GM19035 (cell line): Measurements from ENCODE around the gene KIF19.
"Not testable (repeated sequence)": the region's sequence is repeated elsewhere in the genome, so short reads cannot be mapped to it uniquely, and the experiment has no call there.

Source experiments
- ATAC-seq: cut with Tn5 transposase; IDR thresholded peaks from one replicate; pipeline ENCODE4 v1.9.1; 2021; ENCODE audit not compliant: unreplicated experiment

KIF19 gene, protein sequence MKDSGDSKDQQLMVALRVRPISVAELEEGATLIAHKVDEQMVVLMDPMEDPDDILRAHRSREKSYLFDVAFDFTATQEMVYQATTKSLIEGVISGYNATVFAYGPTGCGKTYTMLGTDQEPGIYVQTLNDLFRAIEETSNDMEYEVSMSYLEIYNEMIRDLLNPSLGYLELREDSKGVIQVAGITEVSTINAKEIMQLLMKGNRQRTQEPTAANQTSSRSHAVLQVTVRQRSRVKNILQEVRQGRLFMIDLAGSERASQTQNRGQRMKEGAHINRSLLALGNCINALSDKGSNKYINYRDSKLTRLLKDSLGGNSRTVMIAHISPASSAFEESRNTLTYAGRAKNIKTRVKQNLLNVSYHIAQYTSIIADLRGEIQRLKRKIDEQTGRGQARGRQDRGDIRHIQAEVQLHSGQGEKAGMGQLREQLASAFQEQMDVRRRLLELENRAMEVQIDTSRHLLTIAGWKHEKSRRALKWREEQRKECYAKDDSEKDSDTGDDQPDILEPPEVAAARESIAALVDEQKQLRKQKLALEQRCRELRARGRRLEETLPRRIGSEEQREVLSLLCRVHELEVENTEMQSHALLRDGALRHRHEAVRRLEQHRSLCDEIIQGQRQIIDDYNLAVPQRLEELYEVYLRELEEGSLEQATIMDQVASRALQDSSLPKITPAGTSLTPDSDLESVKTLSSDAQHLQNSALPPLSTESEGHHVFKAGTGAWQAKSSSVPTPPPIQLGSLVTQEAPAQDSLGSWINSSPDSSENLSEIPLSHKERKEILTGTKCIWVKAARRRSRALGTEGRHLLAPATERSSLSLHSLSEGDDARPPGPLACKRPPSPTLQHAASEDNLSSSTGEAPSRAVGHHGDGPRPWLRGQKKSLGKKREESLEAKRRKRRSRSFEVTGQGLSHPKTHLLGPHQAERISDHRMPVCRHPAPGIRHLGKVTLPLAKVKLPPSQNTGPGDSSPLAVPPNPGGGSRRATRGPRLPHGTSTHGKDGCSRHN

DNA sequence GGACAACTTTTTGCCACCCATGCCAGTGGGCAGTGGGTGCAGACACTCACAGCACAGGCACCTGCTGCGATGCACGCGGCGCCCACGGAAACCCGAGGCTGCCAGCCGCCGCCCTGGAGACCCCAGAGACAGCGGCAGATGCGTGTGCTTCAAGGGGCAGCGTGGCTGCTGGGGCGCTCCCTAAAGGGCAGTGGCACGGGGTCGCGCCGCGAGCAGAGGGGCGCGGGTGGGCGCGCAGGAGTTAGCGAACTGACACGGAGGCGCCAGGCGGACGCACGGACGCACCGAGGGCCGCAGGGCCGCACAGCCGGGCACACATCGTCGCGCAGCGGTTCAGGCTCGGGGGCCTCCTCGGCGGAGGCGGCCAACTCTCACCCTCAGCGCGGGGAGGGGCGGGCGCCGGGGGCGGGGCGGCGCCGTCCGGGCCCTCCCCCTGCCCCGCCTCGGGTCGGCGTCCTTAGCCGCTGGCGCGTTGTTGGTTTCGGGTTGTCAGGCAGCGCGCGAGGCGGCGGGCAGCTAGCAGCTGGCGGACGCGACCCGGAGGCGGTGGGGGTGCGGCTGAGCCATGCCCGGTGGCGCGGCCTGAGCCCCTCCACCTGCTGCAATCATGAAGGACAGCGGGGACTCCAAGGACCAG lies at the start of gene KIF19:
KIF19 (plus strand) TSS at position 484 of the 637 bp plus-strand sequence; CDS start at position 608, 124 bp downstream.
- peak; percentile 72 for ATAC-seq

DNA sequence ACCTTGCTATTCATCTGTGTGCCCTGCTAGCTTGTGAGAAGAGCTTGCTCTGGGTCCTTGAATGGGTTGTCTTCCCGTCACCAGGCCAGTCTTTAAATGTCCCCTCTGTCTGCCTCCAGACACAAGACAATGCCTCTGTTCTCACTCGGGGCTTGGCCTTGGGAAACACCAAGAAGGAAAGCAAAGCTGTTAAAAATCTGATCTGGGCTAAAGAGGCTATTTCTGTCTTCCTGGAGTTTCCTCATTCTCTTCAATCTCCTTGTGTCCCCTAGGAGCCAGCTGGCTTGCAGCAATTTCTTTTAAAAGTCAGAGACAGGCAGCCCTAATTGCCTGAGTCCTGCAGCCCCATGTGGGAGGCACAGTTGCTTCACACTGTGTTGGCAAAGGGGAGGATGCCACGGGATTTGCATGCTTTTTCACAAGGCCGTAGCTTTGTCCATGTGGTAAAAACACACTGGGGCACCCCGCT lies 49.5 kb upstream of the KIF19 start:
- no peak for ATAC-seq

DNA sequence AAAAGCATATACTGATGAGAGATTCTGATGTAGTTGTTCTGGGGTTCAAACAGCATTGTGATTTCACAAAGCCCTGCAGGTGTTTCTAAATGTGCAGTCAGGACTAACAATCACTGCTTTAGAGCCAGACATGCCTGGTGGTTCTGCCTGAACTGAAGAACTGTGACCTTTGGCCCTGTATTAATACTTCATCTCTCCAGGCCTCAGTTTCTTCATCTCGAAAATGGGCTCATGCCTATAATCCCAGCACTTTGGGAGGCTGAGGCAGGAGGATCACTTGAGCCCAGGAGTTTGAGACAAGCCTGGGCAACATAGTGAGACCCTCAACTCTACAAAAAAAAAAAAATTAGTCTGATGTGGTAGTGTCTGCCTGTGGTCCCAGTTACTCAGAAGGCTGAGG lies 48.1 kb upstream of the KIF19 start:
- ATAC-seq: no peak

DNA sequence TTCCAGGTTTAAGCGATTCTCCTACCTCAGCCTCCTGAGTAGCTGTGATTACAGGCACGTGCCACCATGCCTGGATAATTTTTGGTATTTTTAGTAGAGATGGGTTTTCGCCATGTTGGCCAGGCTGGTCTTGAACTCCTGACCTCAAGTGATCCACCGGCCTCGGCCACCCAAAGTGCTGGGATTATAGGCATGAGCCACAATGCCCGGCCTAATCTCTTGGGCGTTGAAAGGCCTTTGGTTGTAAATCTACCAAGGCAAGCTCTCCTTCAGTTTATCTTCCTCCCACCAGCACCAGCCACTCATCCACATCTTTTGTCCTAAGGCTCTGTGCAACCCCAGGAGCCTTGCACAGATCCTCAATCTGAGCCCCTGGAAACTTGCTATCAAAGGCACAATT lies 46.4 kb upstream of the KIF19 start:
- ATAC-seq: not testable (repeated sequence)

DNA sequence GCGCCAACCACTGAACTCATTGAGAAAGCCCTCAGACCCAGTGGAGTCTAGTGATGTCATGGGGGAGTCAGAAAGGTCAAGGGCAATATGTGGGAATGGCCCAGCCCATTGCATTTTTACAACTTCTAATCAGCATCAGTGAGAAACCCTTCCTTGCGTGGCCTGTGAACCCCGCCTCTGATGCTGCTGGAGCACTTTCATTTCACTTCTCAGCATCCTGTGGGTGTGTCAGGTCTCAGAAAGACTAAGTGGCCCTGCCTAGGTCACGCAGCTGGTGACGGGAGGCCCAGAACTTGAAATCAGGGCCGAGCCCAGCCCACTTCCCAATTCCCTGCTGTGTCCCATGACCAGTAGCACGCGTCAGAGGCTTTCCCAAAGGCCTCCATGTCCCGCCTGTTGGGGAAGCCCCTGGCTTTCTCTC lies 45.9 kb upstream of the KIF19 start:
- no peak for ATAC-seq

DNA sequence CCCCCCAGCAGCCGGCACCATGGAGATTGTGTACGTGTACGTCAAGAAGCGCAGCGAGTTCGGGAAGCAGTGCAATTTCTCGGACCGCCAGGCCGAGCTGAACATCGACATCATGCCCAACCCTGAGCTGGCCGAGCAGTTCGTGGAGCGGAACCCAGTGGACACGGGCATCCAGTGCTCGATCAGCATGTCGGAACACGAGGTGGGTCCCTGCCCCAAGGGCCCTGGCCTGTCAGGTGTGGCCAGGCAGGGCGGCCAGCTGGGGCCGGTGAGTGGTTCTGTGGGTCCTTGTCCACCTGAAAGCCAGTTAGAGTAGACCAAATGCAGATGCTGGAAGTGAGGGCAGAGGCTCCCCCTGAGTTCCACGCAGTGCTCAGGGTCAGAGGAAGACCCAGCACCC lies 44.2 kb upstream of the KIF19 start:
- ATAC-seq: no peak

DNA sequence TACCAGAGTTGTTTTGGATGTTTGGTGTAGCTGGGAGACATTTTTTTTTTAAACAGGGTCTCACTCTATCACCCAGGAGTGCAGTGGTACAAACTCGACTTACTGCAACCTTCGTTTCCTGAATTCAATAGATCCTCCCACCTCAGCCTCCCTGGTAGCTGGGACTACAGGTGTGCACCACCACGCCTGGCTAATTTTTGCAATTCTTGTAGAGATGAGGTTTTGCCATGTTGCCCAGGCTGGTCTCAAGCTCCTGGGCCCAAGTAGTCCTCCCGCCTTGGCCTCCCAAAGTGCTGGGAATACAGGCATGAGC lies 43.8 kb upstream of the KIF19 start:
- not testable (repeated sequence) for ATAC-seq

DNA sequence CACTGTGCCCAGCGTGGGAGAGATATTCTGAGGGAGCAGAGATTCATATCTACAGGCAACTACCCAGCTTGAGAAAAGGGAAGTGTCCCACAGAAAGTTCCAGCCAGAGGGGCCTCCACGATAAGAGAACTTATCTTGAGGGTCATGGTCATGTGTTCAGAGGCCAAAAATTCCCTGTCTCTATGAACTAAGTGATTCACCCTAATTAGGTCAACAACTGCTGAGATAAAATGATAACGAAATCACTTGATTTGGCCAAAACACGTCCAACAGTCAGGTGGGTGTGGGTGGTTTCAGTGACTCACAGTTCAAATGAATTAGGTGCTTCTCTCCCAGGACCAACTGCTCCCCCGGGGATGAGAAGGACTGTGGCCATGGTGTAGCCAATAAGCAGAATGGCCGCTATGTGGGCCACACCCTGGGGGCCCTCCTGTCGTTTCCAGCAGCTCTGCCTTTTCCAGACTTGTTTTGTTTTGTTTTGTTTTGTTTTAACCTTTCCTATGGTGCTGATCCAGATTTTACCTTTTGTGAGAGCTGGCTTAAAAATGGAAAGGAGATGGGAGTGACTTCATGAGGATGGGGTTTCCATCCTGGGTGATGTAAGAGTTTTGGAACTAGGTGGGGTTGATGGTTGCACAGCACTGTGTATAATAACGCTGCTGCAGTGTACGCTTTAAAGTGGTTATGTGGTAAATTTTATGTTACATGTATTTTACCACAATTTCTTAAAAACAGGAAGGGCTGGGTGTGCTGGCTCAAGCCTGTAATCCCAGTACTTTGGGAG lies 43.2 kb upstream of the KIF19 start:
- ATAC-seq: no peak

DNA sequence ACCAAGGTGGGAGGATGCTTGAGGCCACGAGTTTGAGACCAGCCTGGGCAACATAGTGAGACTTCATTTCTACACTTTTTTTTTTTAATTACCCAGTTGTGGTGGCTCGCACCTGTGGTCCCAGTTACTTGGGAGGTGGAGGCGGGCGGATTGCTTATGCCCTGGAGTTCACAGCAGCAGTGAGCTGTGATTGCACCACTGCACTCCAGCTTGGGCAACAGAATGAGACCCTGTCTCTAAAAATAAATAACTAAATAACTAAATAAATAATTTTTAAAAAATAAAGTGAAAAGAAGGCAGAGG lies 42.7 kb upstream of the KIF19 start:
- ATAC-seq: no peak

DNA sequence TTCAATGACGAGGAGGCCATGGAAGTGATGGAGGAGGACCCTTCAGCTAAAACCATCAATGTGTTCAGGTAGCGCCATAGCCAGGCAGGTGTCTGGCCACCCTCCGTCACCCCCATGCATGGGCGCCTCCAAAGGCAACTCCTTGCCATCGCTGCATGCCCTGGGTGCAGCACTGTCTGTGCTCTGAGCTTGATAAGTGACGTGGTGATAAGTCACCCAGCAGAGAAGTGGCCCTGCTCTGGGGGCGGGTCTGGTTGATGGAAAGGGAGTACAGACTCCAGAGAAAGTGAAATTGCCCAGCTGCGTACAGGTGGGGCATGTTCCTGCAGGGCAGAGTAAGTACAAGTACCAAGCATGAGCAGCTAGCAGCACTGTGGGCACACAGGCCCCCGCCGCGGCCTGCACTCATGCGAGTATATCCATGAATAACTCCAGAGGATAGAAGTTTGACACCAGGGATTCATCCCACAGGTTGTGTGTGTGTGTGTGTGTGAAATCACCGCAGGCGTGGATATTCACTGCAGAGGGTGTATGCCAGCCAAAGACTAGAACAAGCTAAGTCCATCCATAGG lies 38.9 kb upstream of the KIF19 start:
- ATAC-seq: no peak

DNA sequence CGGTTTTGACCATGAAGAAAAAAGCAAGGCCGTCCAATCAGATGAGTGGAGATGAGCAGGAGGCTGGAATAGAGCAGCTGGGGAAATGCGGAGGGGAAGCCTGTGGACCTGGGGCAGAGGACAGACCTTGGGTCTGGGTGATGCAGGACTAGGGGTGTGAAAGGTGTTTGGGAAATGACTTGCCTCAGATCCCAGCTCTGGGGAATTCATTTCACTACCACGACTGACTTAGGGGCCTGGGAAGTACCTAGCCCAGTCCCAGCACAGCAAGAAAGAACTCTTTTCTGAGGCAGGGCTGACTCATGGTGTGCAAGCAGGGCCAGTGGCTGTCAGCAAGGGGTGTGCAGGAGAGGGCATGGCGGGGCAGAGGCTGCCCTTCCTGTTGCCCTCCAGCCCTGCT lies 37.2 kb upstream of the KIF19 start:
- ATAC-seq: no peak

DNA sequence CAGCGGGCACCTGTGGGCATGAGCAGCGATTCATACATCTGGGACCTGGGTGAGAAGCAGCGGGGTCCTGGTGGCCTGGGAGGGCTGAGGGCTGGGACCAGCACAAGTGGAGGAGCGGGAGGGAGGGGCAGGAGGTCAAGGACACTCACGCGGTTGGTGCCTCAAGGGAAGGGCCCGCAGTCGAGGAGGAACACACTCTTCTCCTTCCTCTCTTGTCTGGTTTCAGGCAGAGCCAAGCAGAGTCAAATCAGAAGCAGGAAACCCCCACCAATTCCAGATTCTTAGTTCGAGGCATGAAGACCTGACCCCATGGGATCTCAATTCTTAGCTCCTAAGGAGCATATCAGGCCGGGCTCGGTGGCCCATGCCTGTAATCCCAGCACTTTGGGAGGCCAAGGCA lies 36.3 kb upstream of the KIF19 start:
- no peak for ATAC-seq

DNA sequence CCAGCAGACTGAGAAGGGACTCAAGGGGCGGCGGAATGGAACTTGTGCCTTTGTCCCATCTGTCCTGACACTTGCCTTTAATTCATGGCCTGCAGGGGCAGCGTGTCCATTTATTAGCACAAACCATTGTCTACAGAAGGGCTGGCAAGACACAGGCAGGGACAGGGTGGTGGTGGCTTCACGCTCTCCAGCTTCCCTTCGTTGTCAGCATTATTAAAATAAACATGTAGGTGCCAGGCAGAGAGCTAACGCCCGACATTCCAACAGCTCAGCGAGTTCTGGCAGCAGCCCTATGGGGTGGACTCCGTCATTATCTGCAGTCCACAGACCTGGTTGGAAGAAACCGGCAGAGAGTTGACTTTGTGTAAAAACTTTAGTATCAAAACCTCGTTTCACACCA lies 35.7 kb upstream of the KIF19 start:
- ATAC-seq: no peak

DNA sequence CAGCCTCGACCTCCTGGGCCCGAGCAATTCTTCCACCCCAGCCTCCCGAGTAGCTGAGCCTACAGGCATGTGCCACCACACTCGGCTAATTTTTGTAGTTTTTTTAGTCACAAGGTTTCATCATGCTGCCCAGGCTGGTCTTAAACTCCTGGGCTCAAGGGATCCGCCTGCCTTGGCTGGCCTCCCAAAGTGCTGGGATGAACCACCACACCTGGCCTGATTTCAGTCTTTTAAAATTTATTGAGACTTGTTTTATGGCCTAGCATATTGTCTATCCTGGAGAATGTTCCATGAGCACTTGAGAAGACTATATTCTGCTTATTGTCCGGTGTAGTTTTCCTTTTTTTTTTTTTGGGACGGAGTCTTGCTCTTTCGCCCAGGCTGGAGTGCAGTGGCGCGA lies 33.5 kb upstream of the KIF19 start:
- ATAC-seq: no peak

DNA sequence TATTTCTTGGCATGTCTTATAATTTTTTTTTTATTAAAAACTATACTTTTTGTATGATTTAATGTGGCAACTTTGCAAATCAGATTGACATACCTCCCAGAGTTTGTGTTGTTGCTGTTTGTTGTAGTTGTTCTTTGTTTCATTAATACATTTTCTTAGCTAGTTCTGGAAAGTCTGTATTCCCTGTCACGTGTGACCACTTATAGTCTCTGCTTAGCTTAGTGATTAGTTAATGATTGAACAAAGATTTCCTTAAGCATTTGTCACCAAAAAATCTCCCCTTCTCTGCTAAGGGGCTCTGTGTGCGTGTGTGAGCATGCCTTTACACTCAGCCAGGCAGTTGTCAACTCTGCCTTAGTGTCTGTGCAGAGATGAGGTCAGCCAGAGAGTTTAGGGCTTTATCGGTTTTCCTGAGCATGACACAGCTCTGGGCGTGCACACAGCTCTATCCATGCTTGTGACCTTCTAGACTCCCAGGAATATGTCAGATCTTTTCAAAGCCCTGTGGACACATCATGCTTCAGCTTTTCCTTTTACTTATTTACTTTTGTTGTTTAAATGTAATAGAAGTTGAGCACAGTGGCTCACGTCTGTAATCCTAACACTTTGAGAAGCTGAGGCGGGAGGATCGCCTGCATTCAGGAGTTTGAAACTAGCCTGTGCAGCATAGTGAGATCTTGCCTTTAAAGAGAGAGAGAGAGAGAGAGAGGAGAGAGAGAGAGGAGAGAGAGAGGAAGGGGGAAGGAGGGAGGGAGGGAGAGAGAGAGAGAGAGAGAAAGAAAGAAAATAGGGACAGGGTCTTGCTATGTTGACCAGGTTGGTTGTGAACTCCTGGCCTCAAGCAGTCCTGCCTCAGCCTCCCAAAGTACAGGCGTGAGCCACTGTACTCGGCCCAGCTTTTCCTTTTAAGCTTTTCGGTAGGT lies 30.1 kb upstream of the KIF19 start:
- ATAC-seq: no peak

DNA sequence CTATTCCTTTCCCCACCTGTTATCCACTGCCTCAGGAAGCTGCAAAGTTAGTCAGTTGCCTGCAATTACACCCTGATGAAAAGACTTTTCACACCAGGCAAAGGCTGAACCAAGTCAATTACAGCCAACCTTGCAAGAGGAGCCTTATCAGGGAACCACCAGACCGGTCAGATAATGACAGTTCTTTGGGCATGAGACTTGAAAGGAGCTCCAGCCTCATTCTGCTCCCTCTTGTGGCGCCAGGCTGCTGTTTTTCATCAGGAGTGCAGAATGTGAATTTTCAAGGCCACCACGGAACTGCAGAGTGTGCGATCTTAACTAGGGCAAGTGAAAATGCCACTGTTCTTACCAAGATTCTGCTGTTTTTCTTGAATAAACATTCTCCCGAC lies 29.5 kb upstream of the KIF19 start:
- ATAC-seq: no peak

DNA sequence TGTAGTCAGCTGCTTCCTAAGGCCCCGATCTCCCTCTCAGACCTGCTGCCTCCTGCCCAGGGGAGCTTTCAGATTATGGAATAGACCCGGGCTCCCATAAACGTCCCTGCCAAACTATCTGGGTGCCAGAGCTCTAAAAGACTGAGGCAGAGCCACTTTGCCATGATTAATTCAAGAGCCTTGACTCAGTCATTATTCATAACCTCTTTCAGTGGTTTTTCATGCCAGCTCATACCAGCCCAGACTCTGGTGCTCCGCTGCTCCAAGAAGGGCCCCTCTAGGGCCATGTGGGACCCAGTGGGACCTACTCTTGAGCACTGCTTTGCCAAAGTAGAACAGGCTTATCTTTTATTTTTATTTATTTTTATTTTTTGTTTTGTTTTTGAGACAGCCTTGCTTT lies 28.1 kb upstream of the KIF19 start:
- ATAC-seq: no peak

DNA sequence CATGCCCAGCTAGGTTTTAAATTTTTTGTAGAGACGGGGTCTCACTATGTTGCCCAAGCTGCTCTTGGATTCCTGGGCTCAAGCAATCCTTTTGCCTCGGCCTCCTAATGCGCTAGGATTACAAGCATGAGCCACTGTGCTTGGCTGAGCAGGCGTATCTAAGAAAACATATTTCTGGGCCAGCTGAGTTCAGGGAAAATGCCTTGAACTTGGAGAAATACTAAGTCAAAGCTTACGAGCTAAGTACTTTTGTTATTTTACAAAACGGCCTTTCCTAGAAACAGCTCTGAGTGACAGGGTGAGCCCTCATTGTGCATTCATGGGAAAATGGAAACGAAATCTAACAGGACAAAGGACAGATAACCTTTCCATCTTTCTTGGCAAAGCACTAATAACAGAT lies 27.2 kb upstream of the KIF19 start:
- ATAC-seq: no peak

DNA sequence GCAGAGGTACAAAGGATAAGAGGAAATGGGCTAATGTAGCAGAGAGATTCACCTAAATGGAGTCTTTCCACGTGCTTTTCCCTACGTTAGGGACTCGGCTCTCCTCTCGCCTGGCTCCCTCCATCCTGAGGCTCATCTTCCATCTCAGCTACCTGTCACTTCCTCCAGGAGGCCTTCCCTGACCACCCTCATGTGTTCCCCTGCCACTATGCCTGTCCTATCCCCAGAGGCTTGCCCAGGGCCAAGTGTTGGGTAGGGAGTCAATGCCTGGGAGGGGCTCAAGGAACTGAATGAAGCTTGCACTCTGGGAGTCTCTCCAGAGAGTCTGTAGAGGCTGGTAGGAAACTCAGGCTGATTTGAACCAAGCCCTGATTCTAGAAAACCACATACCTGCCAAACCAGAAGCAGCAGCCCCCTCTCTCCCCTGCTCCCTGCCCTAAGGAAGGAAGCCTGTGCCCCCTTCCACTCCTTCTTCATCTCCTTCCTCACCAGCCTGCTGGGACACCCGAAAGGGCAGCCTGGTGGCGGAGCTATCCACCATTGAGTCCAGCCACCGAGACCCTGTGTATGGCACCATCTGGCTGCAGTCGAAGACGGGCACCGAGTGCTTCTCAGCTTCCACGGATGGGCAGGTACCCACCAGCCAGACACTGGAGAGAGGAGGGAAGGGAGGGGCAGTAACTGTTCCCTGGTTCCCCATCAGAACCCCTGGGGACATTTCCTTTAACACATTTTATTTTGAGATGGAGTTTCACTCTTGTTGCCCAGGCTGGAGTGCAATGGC lies 26.6 kb upstream of the KIF19 start:
- no peak for ATAC-seq
